ENCODE data around the gene TAS2R41. TPM values are rescaled to one million over a fixed set of nuclear protein-coding genes. Genes with fewer than 3 reads are reported as not detected.

Gene TAS2R41, protein sequence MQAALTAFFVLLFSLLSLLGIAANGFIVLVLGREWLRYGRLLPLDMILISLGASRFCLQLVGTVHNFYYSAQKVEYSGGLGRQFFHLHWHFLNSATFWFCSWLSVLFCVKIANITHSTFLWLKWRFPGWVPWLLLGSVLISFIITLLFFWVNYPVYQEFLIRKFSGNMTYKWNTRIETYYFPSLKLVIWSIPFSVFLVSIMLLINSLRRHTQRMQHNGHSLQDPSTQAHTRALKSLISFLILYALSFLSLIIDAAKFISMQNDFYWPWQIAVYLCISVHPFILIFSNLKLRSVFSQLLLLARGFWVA
- total RNA-seq, result not detected in 2 replicates

DNA sequence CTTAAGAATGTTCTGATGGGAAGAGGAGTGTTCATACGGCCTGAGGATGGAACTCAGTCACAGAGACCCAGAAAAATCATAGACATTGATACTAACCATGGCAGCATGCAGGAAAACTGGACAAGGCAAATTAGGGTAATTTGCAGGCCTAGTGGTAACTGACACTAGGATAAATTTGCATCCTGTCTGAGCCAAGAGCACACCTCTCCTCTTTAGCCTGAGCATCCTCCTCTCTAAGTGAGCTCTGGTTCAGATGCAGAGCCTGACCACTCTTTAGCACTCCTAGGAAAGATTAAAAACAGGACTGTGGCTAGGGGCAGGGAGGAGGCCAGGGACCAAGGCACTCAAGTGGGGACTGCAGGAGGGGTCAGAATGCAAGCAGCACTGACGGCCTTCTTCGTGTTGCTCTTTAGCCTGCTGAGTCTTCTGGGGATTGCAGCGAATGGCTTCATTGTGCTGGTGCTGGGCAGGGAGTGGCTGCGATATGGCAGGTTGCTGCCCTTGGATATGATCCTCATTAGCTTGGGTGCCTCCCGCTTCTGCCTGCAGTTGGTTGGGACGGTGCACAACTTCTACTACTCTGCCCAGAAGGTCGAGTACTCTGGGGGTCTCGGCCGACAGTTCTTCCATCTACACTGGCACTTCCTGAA lies at the start of gene TAS2R41:
Gene TAS2R41, plus strand, starts transcription at position 373 of the 650 bp plus-strand sequence. Its CDS starts 0 bp downstream, at position 373.

DNA sequence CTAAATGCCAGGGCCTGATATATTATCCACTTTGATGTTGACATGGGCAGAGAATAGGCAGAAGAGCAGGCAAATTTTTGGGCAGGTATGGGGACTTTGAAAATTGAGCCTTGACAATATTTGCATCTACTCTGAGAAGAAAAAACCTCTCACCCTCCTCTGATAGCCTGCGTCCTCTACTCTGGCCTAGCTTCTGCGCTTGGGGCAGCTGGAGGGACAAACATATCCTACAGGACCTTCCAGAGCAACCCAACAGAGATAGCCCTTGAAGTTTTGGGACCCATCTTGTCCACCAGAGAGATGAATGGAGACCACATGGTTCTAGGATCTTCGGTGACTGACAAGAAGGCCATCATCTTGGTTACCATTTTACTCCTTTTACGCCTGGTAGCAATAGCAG lies 34.5 kb upstream of the TAS2R41 start, which contains the start of gene TAS2R60:
Gene TAS2R60, plus strand, starts transcription at position 301 of the 400 bp plus-strand sequence. Its CDS starts 0 bp downstream, at position 301.

Other genes starting within 250 kb of the TAS2R41 start
- gene GSTK1, start 214.4 kb upstream of the TAS2R41 start, total RNA-seq, result 58.6 and 66.1 TPM in 2 replicates
- gene TMEM139, start 192.9 kb upstream of the TAS2R41 start, total RNA-seq, result not detected in 2 replicates
- 20.1 and 26.9 TPM in 2 replicates for gene CASP2, start 189.5 kb upstream of the TAS2R41 start, total RNA-seq
- not detected in 2 replicates for gene CLCN1, start 161.8 kb upstream of the TAS2R41 start, total RNA-seq
- gene FAM131B, start 115.2 kb upstream of the TAS2R41 start, total RNA-seq, result 0.93 TPM in 2 replicates
- 78.3 and 95.2 TPM in 2 replicates for gene ZYX, start 96.5 kb upstream of the TAS2R41 start, total RNA-seq
- under 0.01 TPM in 1 of 2 replicates, not detected in the other for gene EPHA1, start 69.0 kb upstream of the TAS2R41 start, total RNA-seq
- gene TAS2R60, start 34.4 kb upstream of the TAS2R41 start, total RNA-seq, result not detected in 2 replicates
- gene CTAGE15, start 93.9 kb downstream of the TAS2R41 start, total RNA-seq, result not detected in 2 replicates
- gene TCAF2, start 143.1 kb downstream of the TAS2R41 start, total RNA-seq, result 14.5 and 31.0 TPM in 2 replicates

All from thoracic aorta endothelial cell (primary cell).